ENCODE data around the gene SLX4IP. TPM values are rescaled to one million over a fixed set of nuclear protein-coding genes. Genes with fewer than 3 reads are reported as not detected.

SLX4IP gene
- total and polyA plus RNA-seq, 2 donors (not counting 1 experiment from before 2014, with no cell fraction given) = 1.9 to 8.1 TPM

- H3K4me3 ChIP-seq (replicated peaks in 1 of 4; ENCODE audit: control extremely low read depth in 1 of 4, insufficient read depth in 1 of 4, low read depth in 3 of 4, low read length in 4 of 4) = no peak overlapping the region
- no peaks in the 10 kb centered on the region for H3K9me3 ChIP-seq (ENCODE audit: control insufficient read depth, insufficient read depth, low read depth, low read length)
- TF ChIP-seq CTCF (conservative IDR thresholded peaks at IDR 0.05 in 1 of 2, IDR thresholded peaks at IDR 0.05 in 1 of 2; ENCODE audit: low read depth in 1 of 2, low read length in 2 of 2) (no peak), EZH2 (IDR thresholded peaks at IDR 0.05; ENCODE audit: low read length, missing control alignments) (no peak)
- no peak overlapping the region for H3K9ac ChIP-seq (ENCODE audit: insufficient read depth, low read length)
- no peak overlapping the region for H2AFZ ChIP-seq (ENCODE audit: low read length)
- H3K27me3 ChIP-seq (ENCODE audit: control insufficient read depth, insufficient read depth, low read length) = no peaks in the 10 kb centered on the region
- H3K27ac ChIP-seq (ENCODE audit: insufficient read depth, low read length) = no peak overlapping the region
- H3K79me2 ChIP-seq (ENCODE audit: control insufficient read depth, insufficient read depth, low read length) = no peaks in the 10 kb centered on the region
- no peaks in the 10 kb centered on the region for H4K20me1 ChIP-seq (ENCODE audit: control insufficient read depth, extremely low read depth, insufficient read depth, low read length)
- H3K36me3 ChIP-seq (ENCODE audit: control insufficient read depth, insufficient read depth, low read length) = no peaks in the 10 kb centered on the region
- no peak for DNase-seq (ENCODE audit: low read depth in 2 of 2)
- no peaks in the 10 kb centered on the region for H3K4me1 ChIP-seq (ENCODE audit: control insufficient read depth, extremely low read depth, insufficient read depth, low read length)
- no peak overlapping the region for H3K4me2 ChIP-seq (ENCODE audit: extremely low read depth, insufficient read depth, low read length)
Observed at GRCh38 chr20:10551732-10552724, 116.9 kb downstream of the SLX4IP start.

- Histone ChIP-seq H3K4me1 (ENCODE audit: control insufficient read depth, extremely low read depth, insufficient read depth, low read length) (peaks cover 3% of the 10 kb centered on the region), H3K27ac (ENCODE audit: insufficient read depth, low read length) (no peak overlapping the region), H2AFZ (ENCODE audit: low read length) (no peak overlapping the region), H3K4me3 (replicated peaks in 1 of 4; ENCODE audit: control extremely low read depth in 1 of 4, insufficient read depth in 1 of 4, low read depth in 3 of 4, low read length in 4 of 4) (no peak overlapping the region), H3K27me3 (ENCODE audit: control insufficient read depth, insufficient read depth, low read length) (no peaks in the 10 kb centered on the region), H3K9ac (ENCODE audit: insufficient read depth, low read length) (no peak overlapping the region), H3K4me2 (ENCODE audit: extremely low read depth, insufficient read depth, low read length) (no peak overlapping the region), H3K9me3 (ENCODE audit: control insufficient read depth, insufficient read depth, low read depth, low read length) (no peaks in the 10 kb centered on the region), H3K36me3 (ENCODE audit: control insufficient read depth, insufficient read depth, low read length) (no peaks in the 10 kb centered on the region), H3K79me2 (ENCODE audit: control insufficient read depth, insufficient read depth, low read length) (no peaks in the 10 kb centered on the region), H4K20me1 (ENCODE audit: control insufficient read depth, extremely low read depth, insufficient read depth, low read length) (no peaks in the 10 kb centered on the region)
- DNase-seq (ENCODE audit: low read depth in 2 of 2) = peak; percentile 68 to 87
- TF ChIP-seq CTCF (conservative IDR thresholded peaks at IDR 0.05 in 1 of 2, IDR thresholded peaks at IDR 0.05 in 1 of 2; ENCODE audit: low read depth in 1 of 2, low read length in 2 of 2) = peak; percentile 81 to 86
- no peak for TF ChIP-seq EZH2 (IDR thresholded peaks at IDR 0.05; ENCODE audit: low read length, missing control alignments)
Observed at GRCh38 chr20:10553326-10553984, 118.3 kb downstream of the SLX4IP start.

GRCh38 chr20:10554285-10554684, 119.2 kb downstream of the SLX4IP start:
- H4K20me1 ChIP-seq (ENCODE audit: control insufficient read depth, extremely low read depth, insufficient read depth, low read length) = no peaks in the 10 kb centered on the region
- no peak overlapping the region for H3K27ac ChIP-seq (ENCODE audit: insufficient read depth, low read length)
- H3K4me1 ChIP-seq (ENCODE audit: control insufficient read depth, extremely low read depth, insufficient read depth, low read length) = peaks cover 7% of the 10 kb centered on the region
- H3K4me3 ChIP-seq (replicated peaks in 1 of 4; ENCODE audit: control extremely low read depth in 1 of 4, insufficient read depth in 1 of 4, low read depth in 3 of 4, low read length in 4 of 4) = no peak overlapping the region
- DNase-seq (ENCODE audit: low read depth in 2 of 2) = no peak
- TF ChIP-seq EZH2 (IDR thresholded peaks at IDR 0.05; ENCODE audit: low read length, missing control alignments) = no peak
- TF ChIP-seq CTCF (conservative IDR thresholded peaks at IDR 0.05 in 1 of 2, IDR thresholded peaks at IDR 0.05 in 1 of 2; ENCODE audit: low read depth in 1 of 2, low read length in 2 of 2) = no peak
- no peaks in the 10 kb centered on the region for H3K79me2 ChIP-seq (ENCODE audit: control insufficient read depth, insufficient read depth, low read length)
- no peak overlapping the region for H2AFZ ChIP-seq (ENCODE audit: low read length)
- no peak overlapping the region for H3K4me2 ChIP-seq (ENCODE audit: extremely low read depth, insufficient read depth, low read length)
- H3K9me3 ChIP-seq (ENCODE audit: control insufficient read depth, insufficient read depth, low read depth, low read length) = no peaks in the 10 kb centered on the region
- H3K36me3 ChIP-seq (ENCODE audit: control insufficient read depth, insufficient read depth, low read length) = no peaks in the 10 kb centered on the region
- no peak overlapping the region for H3K9ac ChIP-seq (ENCODE audit: insufficient read depth, low read length)
- H3K27me3 ChIP-seq (ENCODE audit: control insufficient read depth, insufficient read depth, low read length) = no peaks in the 10 kb centered on the region
